Lower leg skin (tissue), 3 donors: Measurements from ENCODE around the gene TIMM17B.
"Not testable (repeated sequence)": the region's sequence is repeated elsewhere in the genome, so short reads cannot be mapped to it uniquely, and the experiment has no call there.

Experiments used
- CTCF ChIP-seq, 3 donors: fragments of 450-650 bp; IDR thresholded peaks; one replicate each; pipeline ENCODE4 v1.5.1; 2016; ENCODE audit warnings: antibody characterized with exemption in 3 of 3, mild to moderate bottlenecking in 3 of 3, moderate library complexity in 2 of 3
- POLR2A ChIP-seq, 2 donors: fragments of 450-650 bp; IDR thresholded peaks; one replicate each; pipeline ENCODE4 v1.6.1; 2016 to 2017; ENCODE audit warnings: antibody characterized with exemption in 2 of 2, mild to moderate bottlenecking in 1 of 2, moderate library complexity in 1 of 2

DNA sequence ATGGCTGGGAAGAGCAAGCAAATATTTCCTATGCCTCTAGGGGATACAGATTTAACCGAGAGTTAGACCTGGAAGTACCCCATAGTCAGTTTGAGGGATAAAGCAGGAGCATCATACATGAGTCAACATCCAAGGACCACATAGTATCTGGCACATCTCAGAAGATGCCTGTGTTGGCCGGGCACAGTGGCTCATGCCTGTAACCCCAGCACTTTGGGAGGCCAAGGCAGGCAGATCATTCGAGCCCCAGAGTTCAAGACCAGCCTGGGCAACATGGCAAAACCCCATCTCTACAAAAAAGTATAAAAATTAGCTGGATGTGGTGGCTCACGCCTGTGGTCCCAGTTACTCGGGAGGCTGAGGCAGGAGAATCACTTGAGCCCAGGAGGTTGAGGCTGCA lies 11.0 kb downstream of the TIMM17B start:
- not testable (repeated sequence) for TF ChIP-seq POLR2A, CTCF (IDR thresholded peaks at IDR 0.05)
